Fibroblast of the aortic adventitia (primary cell): ENCODE results near the gene YOD1. TPM values are rescaled to one million over a fixed set of nuclear protein-coding genes. Genes with fewer than 3 reads are reported as not detected.

Experiments
- DNase-seq: peaks from one replicate; pipeline ENCODE4 v3.0.0-alpha.2; 2010; ENCODE audit warnings: low read depth
- H3K4me3 ChIP-seq: 2 replicates; pipeline ENCODE4 v1.5.1; 2011; ENCODE audit warnings: low read depth, mild to moderate bottlenecking, control low read depth, low read length, moderate library complexity
- CTCF ChIP-seq: IDR thresholded peaks from 2 replicates; pipeline ENCODE4 v1.5.1; 2011; ENCODE audit warnings: mild to moderate bottlenecking, low read length, control low read depth, inconsistent platforms; ENCODE audit not compliant: insufficient read depth
- total RNA-seq: library from RNA; depleted of rRNA; stranded (reverse); fragments of >200 nt; gene quantifications from 2 replicates; pipeline ENCODE4 v1.2.3, GENCODE V29; 2012; ENCODE audit warnings: low replicate concordance

YOD1 gene
- total RNA-seq, 1 donor: 10.1 TPM

GRCh38 chr1:207036865-207037264, 14.1 kb downstream of the YOD1 start:
- no peak overlapping the region for H3K4me3 ChIP-seq
- no peak for TF ChIP-seq CTCF
- DNase-seq: no peak

GRCh38 chr1:207035877-207036551, 15.0 kb downstream of the YOD1 start:
- H3K4me3 ChIP-seq: no peak overlapping the region
- DNase-seq: no peak
- no peak for TF ChIP-seq CTCF

- TF ChIP-seq CTCF: no peak
These were observed 16.0 kb downstream of the YOD1 start for GRCh38 chr1:207034998-207035397.

GRCh38 chr1:207034208-207034607, 16.8 kb downstream of the YOD1 start:
- TF ChIP-seq CTCF: no peak
- DNase-seq: no peak
- H3K4me3 ChIP-seq: no peak overlapping the region

More at GRCh38 chr1:207034998-207035397, 16.0 kb downstream of the YOD1 start:
- no peak for DNase-seq
- H3K4me3 ChIP-seq: no peak overlapping the region

- TF ChIP-seq CTCF: no peak
- no peak for DNase-seq
- H3K4me3 ChIP-seq: no peak overlapping the region
These were observed 17.7 kb downstream of the YOD1 start for GRCh38 chr1:207033302-207033701.

GRCh38 chr1:207032528-207033017, 18.4 kb downstream of the YOD1 start, which contains the start of gene C1orf116:
Gene C1orf116, minus strand, starts transcription at chr1:207032756. Its CDS starts 5,158 bp downstream, at chr1:207027598.
- TF ChIP-seq CTCF: no peak
- DNase-seq: no peak
- H3K4me3 ChIP-seq: no peak within 1 kb of the TSS
